GM12864 (cell line): ENCODE data around the gene ARHGEF26.

Source experiments
- DNase-seq: peaks from one replicate; pipeline ENCODE4 v3.0.0-alpha.2; 2011; ENCODE audit warnings: low read depth
- H3K4me3 ChIP-seq: 2 replicates; pipeline ENCODE4 v1.5.1; 2011; ENCODE audit warnings: mild to moderate bottlenecking, low read depth, low read length, control low read depth
- CTCF ChIP-seq: IDR thresholded peaks from 2 replicates; pipeline ENCODE4 v1.5.1; 2011; ENCODE audit warnings: low read depth, mild to moderate bottlenecking, moderate library complexity, low read length, control low read depth, inconsistent platforms; ENCODE audit errors: missing control alignments

The ARHGEF26 gene

GRCh38 chr3:154169796-154170110 lies 48.6 kb downstream of the ARHGEF26 start:
- H3K4me3 ChIP-seq: no peak overlapping the region
- no peak for DNase-seq
- no peak for TF ChIP-seq CTCF

DNA sequence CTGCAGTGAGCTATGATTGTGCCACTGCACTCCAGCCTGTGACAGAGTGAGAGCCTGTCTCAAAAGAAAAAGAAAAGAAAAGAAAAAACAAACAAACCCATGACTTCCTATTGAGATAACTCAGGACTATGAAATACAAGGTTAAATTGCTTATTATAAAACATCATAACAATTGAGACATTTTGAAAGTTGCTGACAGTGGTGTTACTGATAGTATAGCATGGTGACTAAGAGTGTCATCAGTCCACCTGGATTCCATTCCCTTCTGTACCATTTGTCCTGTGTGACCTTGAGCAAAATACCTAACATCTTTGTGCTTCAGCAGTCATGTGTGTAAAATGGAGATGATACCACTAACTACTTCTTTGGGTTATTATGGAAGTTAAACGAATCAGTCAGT lies 49.1 kb downstream of the ARHGEF26 start:
- DNase-seq: no peak
- H3K4me3 ChIP-seq: no peak overlapping the region
- no peak for TF ChIP-seq CTCF

GRCh38 chr3:154175041-154175440 lies 53.9 kb downstream of the ARHGEF26 start:
- TF ChIP-seq CTCF: no peak
- H3K4me3 ChIP-seq: no peak overlapping the region
- DNase-seq: no peak

GRCh38 chr3:154176036-154176435 lies 54.8 kb downstream of the ARHGEF26 start:
- no peak for TF ChIP-seq CTCF
- H3K4me3 ChIP-seq: no peak overlapping the region
- no peak for DNase-seq

GRCh38 chr3:154177406-154177805 lies 56.2 kb downstream of the ARHGEF26 start:
- H3K4me3 ChIP-seq: no peak overlapping the region
- TF ChIP-seq CTCF: no peak
- DNase-seq: no peak

- no peak for DNase-seq
- no peak for TF ChIP-seq CTCF
- H3K4me3 ChIP-seq: no peak overlapping the region
Measured at GRCh38 chr3:154178172-154178571, 57.0 kb downstream of the ARHGEF26 start.

DNA sequence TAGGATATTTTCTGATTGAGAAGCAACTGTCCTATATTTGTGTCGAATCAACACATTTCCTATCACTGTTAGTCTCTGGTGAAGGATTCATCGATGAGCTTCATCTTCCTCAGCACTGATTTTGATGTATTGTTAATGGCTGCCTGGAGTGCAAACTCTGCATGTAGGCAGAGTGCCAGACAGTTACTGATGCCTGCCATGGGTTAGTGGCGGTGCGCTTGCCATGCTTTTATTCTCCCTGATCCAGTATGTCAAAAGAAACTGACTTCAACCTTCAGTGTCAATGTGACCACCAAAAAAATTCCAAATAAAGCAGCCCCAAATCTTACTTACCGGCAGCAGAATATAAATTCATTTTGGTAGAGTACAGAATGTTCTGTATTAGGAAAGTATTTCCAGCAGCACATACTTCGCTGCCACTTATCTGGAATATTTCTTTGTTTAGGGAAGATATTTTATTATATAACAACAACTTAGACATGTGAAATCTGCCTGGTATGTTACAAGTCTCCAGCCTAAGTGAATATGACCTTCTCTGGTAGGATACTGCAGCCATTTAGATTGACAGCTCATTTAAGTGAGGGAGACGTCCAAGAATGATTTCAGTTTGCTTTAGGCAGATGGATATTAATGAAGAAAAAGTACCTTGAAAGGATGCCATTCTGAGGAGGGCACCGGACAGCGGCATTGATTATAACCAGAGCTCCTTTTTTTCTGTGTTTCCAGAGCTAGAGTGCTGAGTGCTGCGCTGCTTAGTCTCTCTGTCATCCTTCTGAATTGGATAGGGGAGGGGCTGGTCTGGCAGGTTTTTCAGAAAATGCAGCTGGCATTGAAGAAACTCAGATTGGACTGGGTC lies 59.9 kb downstream of the ARHGEF26 start:
- no peak for DNase-seq
- no peak for TF ChIP-seq CTCF
- no peak overlapping the region for H3K4me3 ChIP-seq
